ENCODE measurements around the gene HAUS6.
"Not testable (repeated sequence)": the region's sequence is repeated elsewhere in the genome, so short reads cannot be mapped to it uniquely, and the experiment has no call there.

Gene HAUS6

DNA sequence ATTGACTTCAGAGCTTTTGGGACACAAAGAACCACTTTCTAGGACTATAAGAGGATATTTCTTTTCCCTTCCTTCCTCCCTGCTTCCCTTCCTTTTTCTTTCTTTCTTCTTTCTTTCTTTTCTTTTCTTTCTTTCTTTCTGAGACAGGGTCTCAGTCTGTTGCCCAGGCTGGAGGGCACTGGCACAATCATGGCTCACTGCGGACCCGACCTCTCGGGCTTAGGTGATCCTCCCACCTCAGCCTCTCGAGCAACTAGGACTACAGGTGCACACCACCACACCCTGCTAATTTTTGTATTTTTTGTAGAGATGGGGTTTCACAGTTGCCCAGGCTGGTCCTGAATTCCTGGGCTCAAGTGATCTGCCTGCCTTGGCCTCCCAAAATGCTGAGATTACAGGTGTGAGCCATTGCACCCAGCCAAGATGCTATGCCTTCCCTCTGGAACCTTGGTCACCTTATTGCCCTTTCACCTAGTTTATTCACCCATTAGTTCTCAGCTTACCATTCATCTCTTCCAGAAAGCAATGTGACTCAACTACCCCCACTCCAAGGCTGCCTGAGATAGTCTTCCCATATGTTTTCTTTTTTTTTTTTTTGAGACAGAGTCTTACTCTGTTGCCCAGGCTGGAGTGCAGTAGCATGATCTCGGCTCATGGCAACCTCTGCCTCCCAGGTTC lies 14.5 kb upstream of the HAUS6 start:
- no peak for DNase-seq

DNA sequence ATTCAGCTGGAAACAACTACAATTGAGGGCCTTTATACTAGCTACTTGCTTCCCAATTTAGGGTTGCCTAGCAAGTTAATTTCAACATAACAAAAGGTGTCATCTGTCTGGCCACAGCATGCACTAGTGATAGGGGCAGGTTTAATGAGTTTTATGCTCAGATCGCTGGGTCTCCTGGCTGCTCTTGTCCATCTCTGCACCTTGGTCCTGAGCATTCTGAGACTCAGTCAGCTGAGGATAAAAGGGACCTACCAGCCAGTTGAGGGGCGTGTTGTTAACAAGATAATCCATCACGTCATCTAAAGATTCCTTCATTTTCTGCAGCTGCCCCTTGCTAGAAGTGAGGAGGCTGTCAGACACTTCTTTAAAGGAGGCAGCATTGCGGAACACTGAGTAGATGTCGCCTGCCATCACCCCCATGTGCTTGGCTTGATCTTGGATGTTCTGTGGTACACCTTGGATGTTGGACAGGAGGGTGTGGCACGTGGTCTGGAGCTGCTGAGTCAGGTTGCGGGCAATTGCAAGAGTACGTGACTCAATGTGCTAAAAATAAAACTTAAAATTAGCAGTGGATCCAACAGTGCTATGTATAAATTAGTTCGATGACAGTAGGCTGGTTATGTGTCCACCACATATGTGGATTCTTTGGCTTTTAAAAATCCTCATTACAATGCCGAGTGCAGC lies 13.5 kb upstream of the HAUS6 start:
- no peak for DNase-seq

DNA sequence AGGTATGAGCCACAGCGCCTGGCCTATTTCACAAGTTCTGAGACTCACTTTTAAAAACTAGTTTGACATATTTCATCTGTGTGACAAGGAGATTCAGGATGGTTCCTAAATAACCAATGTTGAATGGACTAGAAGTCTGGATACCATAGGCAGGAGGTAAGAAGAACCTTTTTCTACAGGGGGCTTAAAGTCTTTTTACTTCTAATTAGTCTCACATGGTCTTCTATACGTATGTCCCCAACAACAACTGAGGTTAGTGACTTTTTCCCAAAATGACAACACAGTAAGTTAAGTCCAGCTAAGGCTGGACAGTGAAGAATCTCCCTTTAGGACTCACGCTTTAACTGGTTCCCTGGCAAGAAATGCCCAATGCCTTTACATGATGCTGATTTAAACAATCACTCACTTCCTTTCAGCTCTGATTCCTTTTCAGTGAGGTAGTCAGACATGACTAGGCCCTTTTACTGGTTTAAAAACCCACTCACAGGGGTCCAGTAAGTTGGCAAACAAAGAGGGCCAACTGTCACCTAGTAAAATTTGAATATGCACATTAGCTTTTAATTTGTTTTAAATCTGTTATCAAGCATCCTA lies 12.1 kb upstream of the HAUS6 start:
- DNase-seq = no peak

DNA sequence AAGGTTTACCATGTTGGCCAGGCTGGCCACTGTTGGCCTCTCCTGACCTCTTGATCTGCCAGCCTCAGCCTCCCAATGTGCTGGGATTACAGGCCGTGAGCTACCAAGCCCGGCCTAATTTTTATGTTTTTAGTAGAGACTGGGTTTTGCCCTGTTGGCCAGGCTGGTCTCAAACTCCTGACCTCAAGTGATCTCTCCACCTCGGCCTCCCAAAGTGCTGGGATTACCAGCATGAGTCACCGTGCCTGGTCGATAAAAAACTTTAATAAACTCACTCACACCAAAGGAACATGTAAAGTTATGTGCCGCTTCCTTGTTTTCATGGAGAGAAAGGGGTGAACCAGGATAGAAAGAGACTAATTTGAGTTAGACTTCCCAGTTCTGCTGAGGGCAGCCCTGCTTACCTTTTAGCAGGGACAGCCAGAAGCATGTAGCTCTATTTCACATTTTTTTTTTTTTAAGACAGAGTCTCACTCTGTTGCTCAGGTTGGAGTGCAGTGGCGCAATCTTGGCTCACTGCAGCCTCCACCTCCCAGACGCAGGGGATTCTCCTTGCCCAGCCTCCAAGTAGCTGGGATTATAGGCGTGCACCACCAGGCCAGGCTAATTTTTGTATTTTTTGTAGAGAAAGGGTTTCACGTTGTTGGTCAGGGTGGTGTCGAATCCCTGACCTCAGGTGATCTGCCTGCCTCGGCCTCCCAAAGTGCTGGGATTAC lies 11.4 kb upstream of the HAUS6 start:
- DNase-seq = no peak

DNA sequence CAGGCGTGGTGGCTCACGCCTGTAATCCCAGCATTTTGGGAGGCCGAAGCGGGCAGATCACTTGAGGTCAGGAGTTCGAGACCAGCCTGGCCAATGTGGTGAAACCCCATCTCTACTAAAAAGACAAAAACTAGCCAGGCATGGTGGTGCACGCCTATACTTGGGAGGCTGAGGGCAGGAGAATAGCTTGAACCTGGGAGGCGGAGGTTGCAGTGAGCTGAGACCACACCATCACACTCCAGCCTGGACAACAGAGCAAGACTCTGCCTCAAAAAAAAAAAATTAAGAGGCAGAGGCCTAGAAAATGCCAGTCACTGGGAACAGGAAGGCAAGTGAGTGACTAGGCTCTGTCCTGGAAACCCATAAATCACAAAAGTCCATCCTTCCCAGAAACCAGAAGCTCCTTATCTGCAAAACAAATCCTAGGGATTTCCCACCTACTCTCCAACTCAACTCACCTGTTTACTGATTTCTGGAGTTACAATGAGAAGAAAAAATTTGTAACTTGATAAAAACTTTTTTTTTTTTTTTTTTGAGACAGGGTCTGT lies 10.4 kb upstream of the HAUS6 start:
- not testable (repeated sequence) for DNase-seq

DNA sequence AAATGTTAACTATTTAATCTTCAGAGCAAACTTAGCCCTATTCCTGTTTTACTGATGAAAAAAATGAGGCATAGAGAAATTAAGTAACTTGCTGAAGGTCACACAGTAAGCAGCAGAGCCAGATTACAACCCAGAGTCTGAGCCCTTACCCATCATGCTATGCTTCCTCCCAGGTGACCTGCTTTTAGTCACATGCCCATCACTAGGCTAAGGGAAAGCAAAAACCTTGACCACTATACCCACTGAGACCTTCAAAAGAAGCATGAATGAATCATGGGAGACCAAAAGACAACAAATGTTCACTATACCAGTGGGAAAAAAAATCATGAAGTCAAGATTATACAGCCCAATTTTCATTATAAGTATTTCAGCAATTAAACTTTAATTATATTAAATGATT lies 5.3 kb upstream of the HAUS6 start:
- no peak for DNase-seq

DNA sequence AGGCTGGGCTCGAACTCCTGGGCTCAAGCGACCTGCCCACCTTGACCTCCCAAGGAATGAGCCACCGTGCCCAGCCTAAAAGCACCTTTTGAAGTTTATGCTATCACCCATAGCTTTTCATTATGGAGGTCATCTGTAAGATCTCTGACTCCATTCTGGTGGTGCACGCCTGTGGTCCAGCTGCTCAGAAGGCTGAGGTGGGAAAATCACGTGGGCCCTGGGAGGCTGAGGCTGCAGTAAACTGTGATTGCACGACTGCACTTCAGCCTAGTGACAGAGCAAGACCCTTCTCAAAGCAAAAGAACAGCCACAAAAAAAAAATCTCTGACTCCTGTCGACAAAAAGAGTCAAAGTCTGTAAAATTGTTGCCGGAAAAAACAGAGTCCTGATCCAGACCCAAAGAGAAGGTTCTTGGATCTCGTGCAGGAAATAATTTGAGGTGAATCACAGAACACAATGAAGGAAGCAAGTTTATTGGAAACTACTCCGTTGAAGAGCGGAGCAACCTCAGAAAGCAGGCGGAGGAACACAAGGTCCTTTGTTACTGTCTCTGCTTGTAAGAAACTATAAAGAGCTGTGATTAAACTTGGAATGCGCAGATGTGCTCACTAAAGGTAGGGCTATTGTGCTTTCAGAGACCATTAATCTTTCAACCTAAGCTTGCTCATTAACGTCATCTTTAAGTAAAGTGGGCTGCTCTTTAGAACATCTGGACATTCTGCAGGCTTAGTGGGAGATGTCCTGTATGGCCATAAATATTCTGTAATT lies 2.0 kb upstream of the HAUS6 start:
- DNase-seq = no peak

DNA sequence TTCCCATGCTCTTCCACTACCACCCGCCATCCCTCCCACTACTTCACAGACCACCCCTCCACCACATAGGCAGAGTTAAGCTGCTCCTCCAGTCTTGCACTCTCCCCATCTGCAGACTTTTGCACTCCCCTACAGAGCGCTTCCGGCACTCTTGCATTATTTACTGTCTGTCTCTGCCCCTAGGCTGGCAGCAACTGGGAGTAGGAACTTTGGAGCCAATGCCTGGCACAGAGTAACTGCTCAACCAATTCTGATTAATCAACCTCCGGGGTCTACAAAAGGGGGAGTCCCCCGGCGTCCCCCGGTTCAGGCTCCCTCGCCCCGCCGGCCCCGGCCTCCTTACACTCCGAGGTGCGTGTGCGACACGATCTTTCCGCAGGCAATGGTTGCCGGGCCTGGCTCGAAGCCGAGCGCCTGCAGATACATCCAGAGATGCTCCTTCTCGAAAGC lies 498 bp downstream of the HAUS6 start:
- DNase-seq = no peak

DNA sequence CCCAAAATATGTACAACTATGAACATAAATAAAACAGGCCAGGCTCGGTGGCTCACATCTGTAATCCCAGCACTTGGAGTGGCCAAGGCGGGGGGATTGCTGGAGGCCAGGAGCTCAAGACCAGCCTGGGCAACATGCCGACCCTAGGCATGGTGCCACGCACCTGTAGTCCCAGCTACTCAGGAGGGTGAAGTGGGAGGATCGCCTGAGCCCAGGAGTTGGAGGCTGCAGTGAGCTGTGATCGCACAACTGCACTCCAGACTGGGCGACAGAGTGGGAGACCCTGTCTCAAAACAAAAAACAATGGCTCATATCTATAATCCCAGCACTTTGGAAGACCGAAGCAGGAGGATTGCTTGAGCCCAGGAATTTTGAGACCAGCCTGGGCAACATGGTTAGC lies 1.5 kb downstream of the HAUS6 start:
- no peak for DNase-seq

DNA sequence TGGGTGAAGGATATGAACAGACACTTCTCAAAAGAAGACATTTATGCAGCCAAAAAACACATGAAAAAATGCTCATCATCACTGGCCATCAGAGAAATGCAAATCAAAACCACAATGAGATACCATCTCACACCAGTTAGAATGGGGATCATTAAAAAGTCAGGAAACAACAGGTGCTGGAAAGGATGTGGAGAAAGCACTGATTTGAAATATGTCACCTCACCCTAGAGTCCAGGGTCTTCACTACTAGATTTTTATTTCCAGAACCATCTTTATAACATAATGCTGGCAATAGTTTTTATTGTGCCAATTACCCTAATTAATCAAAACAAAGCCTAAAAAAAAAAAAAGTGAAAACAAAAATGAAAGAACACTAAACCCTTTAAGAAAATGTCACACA lies 5.3 kb downstream of the HAUS6 start:
- DNase-seq = not testable (repeated sequence)

DNA sequence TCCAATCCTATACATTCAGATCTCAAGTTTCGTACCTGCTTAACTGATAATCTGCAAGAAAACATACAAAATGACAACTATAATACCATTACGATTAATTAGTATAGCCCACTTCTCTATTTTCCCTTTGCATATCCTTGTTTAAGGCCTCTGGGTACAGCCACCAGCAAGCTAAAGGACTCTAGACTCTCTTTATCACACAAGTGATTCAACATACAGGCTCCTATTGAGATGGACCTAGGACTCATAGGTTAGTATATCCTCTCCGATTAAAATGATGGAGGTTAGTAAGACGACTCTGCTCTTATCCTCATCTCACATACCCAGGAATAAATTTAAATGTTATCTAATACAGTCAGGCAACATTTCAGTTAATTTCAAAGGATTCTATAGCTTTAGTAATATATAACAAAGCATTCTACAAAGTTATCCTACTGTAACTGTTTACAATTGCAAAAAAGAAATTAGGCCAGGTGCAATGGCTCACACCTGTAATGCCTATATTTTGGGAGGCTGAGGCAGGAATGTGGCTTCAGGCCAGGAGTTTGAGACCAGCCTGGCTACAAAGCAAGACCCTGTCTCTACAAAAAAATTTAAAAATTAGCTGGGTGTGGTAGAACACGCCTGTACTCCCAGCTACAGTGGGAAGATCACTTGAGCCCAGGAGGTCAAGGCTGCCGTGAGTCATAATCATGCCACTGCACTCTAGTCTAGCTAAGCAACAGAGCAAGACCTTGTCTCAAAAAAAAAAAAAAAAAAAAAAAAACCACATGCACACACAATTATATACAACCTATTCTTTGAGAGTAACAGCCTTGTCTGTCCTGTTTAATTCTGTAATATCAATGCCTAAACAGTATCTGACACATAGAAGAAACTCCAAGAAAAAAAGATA lies 15.4 kb downstream of the HAUS6 start:
- DNase-seq = no peak

DNA sequence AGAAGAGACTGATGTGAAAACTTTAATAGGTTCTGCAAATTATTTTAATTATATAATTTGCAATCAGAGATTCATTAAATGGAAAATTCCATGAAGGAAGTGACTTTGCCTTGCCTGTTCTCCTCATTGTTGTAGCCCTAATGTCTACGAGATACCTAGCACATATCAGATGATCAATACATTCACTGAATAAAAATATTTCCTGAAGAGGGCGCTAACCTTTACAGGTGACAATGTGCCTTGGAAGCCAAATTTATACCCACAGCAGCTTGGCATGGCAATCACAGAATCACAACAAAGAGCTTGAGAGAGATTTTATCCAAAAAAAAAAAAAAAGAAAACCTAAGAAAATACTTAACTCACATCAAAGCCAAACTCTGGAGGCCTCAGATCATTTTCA lies 17.4 kb downstream of the HAUS6 start:
- DNase-seq = no peak

DNA sequence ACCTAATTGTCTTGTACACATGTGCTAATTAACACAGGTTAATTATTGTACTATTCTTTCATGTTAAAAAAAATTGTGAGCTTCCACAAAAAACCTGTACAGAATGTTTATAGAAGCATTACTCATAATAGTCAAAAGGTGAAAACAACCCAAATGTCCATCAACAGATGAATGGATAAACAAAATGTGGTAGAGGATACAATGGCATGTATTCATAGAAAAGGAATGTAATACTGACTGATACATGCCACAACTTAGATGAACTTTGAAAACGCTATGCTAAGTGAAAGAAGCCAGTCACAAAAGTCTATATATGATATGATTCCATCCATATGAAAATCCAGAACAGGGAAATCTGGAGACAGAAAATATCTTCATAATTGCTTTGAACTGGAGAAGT lies 27.9 kb downstream of the HAUS6 start:
- no peak for DNase-seq

DNA sequence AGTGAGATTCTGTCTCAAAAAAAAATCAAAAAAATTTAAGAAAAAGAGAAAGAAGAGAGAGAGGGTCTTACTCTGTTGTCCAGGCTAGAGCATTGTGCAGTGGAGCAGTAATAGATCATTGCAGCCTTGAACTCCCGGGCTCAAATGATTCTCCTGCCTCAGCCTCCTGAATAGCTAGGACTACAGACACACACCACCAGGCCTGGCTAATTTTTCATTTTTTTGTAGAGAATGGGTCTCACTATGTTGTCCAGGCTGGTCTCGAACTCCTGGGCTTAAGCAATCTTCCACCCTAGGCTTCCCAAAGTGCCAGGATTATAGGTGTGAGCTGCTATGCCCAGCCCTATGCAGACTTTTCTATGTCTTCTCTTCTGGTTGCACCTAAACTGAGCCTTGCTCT lies 28.5 kb downstream of the HAUS6 start:
- DNase-seq = no peak

DNA sequence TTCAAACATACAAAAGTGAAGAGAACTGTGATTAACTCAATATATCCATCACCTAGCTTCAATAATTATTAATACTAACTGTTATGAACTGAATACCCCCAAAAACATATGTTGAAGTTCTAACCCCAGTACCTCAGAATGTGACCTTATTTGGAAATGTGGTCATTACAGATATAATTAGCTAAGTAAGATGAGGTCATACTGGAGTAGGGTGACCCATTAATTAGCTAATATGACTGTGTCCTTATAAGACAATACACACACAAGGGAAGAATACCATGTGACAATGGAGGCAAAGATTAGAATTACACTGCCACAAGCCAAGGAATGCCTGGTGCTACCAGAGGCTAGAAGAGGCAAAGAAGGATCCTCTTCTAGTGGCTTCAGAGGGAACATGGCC lies 45.7 kb downstream of the HAUS6 start:
- no peak for DNase-seq

DNA sequence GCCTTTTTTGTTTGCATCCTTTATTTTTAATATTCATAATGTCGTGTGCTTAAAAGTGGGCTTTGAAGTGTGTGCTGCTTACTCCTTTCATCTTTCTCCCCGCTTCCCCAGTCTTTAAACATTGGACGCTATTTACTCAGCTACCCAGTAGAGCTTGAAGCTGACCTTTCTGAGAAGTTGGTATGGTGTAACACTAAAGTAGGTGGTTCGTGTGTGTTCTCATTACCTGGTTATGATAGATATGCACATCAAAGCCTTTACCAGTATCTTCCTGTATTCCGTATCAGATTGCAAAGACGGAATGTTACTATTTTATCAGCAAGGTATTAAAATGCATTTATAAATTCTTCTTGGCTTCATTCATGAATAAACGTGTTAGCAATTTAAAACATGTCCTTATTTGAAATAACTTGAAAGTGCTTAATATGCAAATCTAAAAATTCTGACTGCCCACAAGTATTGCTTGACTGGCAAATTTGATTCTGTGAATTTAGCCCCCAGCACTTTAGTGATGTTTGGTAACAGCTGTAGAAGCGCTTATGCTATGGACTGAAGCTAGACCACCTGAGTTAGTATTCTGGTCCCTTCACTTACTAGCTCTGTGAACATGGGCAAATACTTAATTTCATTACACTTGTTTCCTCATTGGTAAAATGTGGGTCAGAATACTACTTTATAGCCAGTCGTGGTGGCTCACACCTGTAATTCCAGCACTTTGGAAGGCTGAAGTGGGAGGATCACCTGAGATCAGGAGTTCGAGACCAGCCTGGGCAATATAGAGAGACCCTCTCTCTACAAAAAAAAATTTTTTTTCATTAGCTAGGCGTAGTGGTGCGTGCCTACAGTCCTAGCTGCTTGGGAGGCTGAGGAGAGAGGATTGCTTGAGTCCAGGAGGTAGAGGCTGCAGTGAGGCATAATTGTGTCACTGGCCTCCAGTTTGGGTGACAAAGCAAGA lies 51.8 kb downstream of the HAUS6 start:
- no peak for DNase-seq

DNA sequence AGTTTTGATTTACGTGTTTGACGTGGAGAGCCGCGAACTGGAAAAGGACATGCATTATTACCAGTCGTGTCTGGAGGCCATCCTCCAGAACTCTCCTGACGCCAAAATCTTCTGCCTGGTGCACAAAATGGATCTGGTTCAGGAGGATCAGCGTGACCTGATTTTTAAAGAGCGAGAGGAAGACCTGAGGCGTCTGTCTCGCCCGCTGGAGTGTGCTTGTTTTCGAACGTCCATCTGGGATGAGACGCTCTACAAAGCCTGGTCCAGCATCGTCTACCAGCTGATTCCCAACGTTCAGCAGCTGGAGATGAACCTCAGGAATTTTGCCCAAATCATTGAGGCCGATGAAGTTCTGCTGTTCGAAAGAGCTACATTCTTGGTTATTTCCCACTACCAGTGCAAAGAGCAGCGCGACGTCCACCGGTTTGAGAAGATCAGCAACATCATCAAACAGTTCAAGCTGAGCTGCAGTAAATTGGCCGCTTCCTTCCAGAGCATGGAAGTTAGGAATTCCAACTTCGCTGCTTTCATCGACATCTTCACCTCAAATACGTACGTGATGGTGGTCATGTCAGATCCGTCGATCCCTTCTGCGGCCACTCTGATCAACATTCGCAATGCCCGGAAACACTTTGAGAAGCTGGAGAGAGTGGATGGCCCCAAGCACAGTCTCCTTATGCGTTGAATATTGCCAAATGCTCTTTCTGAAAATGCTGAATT lies 52.6 kb downstream of the HAUS6 start:
- no peak for DNase-seq

DNA sequence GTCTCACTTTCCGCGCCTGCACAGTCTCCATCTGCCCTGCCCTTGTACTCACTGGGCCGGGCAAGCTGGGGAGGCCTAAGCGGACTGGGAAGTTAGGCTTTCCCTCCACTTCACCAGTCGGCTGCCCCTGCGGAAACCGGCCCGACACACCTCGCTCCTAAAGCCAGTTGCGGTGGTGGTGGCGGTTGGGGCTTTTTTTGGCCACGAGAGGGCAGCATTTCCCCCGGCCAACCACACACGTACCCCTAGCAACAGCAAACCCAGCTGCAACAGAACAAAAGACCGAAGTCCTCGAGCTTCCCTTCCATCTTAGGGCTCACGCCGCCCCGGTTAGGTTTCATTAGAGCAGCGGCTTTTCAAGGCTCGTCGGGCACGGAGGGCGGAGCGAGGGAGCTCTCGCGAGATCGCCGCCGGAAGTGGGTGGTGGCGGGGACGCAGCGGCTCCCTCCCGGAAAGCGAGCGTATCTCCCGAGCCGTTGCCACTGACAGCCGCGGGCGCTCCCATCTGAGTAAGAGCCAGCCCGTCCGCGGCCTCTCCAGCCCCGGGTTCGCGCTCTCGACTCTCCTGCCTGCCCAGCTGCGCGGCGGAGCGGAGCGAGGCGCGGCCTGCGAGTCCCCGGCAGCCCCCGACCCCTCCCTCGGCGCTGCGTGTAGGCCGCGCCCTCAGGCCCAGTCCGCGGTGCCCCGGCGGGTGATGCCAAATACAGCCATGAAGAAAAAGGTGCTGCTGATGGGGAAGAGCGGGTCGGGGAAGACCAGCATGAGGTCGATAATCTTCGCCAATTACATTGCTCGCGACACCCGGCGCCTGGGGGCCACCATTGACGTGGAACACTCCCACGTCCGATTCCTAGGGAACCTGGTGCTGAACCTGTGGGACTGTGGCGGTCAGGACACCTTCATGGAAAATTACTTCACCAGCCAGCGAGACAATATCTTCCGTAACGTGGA lies 53.5 kb downstream of the HAUS6 start, which contains the start of gene RRAGA:
TSS of gene RRAGA (plus strand) at position 462 of the 951 bp plus-strand sequence. CDS start at position 695, 233 bp downstream.
- peak; percentile 87 for DNase-seq
